NCI-H2171 treated with DMSO at 0.1 percent for 48 hours (cell line): Measurements from ENCODE around the gene POLR3A.
"Not testable (repeated sequence)": the region's sequence is repeated elsewhere in the genome, so short reads cannot be mapped to it uniquely, and the experiment has no call there.

Source experiments
- DNase-seq: peaks from one replicate; lab custom pipeline; 2025; lab: John Stamatoyannopoulos, UW

Gene POLR3A

GRCh38 chr10:78019264-78019663 is 10.1 kb downstream of the POLR3A start:
- no peak for DNase-seq

GRCh38 chr10:78017856-78018255 is 11.5 kb downstream of the POLR3A start:
- no peak for DNase-seq

GRCh38 chr10:78015546-78015945 is 13.8 kb downstream of the POLR3A start:
- no peak for DNase-seq

- DNase-seq: no peak
Measured at GRCh38 chr10:78013564-78013963, 15.8 kb downstream of the POLR3A start.

DNA sequence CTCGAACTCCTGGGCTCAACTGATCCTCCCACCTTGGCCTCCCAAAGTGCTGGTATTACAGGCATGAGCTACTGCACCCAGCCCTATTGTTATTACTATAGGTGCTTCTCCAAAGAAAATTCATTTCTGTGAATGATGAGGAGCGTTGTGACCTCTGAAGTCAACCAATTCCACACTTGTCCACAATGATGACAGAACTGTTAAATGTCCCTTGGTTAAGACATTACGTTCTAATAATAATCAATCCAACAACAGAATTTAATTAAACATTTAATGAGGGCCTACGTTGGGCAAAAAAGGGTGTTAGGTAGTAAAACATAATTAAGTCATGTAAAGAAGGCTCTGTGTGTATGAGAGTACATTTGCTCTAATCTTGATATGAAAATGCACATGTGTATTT is 18.2 kb downstream of the POLR3A start:
- DNase-seq: no peak

- no peak for DNase-seq
Measured at GRCh38 chr10:78010278-78010677, 19.0 kb downstream of the POLR3A start.

DNA sequence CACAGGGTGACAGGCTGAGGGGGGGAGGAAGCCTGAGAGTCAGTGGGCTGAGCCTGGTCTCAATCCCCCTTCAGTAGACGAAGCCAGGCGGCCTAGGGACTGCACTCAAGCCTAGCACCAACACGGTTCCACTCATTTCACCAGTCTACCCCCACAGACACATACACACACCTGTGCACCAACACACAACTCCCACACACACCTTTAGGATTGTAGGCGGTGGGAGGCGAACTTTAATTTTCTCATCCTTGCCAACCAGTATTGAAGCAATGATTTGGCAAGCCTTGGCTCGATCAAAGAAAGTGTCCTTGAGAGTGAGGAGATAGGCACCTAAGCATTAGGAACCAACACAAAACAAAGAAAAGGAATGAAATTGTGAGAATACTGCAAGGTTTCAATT is 19.7 kb downstream of the POLR3A start:
- DNase-seq: no peak

- no peak for DNase-seq
Measured at GRCh38 chr10:78007172-78007571, 22.1 kb downstream of the POLR3A start.

GRCh38 chr10:78004215-78005026 is 24.9 kb downstream of the POLR3A start:
- DNase-seq: peak; percentile 72

DNA sequence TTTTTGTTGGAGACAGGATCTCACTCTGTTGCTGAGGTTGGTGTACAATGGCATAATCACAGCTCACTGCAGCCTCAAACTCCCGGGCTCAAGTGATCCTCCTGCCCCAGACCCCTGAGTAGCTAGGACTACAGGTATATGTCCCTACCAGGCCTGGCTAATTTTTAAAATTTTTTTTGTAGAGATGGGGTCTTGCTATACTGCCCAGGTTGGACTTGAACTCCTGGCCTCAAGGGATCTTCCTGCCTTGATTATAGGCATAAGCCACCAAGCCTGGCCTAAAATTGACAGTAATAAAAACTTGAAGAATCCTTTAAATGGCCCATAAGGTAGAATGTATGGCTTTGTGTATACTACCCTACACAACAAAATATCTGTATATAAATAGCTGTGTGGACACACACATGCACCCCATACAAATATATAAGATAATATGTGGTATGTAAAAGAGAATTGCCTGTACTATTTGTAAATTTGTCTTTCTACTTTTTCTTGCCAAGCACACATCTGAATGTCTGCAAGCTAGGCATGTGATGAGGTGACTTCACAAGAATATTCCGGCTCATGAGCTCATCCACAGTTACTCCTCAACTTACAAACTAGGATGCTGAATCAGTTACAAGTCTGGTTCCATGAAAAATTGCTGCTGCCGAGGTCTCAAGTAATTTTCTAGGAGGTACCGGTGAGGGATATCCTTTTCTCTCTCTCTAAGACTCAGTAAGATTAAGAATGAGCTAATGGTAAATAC is 26.6 kb downstream of the POLR3A start:
- DNase-seq: no peak

DNA sequence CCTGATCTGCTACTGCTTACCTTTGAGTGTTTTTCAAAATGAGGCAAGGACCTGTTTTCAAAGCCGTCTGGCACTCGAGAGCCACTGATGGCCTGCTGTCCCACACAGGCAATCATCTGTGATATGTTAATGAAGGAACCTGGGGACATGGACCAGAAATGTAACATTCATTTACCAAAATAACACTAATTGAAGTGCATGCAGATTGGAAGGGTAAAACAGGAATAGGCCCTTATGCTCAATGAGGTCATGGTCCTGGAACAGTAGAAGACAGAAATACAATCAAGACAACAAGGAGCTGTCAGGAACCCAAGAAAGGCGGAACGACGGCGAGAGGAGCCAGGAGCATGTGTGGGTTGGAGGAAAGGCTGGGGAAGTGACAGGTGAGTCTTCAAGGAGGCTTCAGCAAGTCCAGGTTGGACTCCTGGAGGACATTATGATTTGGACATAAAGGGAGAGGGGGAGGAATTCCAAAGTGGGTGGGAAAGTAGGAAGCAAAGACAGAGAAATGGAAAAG is 28.3 kb downstream of the POLR3A start:
- no peak for DNase-seq

DNA sequence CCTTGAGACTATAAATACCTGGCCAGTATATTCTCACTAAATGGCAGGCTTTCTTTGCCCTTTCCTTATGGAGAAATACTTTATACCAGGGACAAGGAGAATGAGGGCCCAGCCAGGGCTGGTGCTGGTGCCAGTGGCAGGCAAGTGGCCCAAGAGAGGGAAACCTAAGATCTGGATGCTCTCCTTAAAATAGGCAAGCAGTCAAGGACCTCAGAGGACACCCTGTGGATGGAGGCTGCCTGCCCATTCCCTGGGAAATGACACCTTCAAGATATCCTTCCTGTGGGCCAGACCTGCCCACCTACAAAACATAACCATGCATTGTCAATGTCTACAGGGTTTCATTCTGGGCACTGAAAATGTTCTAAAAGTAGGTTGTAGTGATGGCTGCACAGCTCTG is 29.1 kb downstream of the POLR3A start:
- no peak for DNase-seq

GRCh38 chr10:77998780-77999179 is 30.5 kb downstream of the POLR3A start:
- DNase-seq: not testable (repeated sequence)

DNA sequence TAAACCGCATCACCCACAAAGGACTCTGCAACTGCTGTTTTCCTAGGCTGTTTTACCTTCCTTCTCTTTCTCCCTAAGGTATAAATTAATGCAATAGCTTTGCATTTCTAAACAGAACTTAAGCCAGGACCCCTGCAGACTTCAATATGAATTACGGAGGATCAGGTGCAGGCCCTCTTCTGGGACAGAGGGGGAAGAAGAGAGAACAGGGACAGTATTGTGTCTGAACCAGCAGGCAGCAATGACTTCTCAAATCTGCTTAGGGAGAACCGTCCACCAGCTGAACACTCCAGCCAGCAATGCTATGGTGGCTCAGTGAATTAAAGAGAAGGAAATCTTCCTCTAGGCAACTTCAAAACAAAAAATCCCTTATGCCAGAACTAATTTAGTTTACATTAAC is 35.7 kb downstream of the POLR3A start:
- no peak for DNase-seq

- DNase-seq: peak; percentile 60
Measured at GRCh38 chr10:77989081-77989724, 40.1 kb downstream of the POLR3A start.

DNA sequence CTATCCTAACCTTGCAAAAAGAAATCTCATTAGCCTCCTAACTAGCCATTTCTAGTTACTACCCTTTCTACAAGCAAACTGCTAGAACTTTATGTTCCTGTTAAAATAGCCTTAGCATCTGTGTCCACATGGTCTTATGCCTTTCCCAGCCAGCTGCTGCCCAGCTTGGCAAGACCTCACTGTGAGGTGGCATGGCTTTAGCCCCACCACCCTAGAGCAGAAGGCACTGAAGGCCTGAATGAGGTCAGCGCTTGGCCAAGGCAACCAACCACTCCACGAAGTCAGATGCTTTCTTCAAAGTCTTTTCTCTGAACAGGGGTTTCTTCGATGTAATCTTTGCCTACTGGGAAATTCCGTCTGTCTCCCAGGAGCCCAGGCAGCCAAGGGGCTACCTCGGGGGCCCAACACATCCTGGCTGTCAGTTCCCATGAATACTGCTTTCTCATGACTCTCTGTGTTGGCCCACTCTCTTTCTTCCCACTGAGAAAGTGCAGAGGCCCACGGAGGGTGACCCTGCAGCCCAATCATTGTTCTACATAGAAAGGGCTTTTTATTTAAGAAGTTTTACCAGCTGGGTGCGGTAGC is 41.6 kb downstream of the POLR3A start:
- DNase-seq: no peak

GRCh38 chr10:77984986-77985385 is 44.3 kb downstream of the POLR3A start:
- no peak for DNase-seq

GRCh38 chr10:77983384-77984341 is 45.7 kb downstream of the POLR3A start:
- no peak for DNase-seq

GRCh38 chr10:77981281-77981680 is 48.0 kb downstream of the POLR3A start:
- DNase-seq: no peak

- no peak for DNase-seq
Measured at GRCh38 chr10:77979221-77979620, 50.1 kb downstream of the POLR3A start.

GRCh38 chr10:77978360-77978759 is 51.0 kb downstream of the POLR3A start:
- no peak for DNase-seq
